ENCODE results near the gene ANKH. TPM values are rescaled to one million over a fixed set of nuclear protein-coding genes. Genes with fewer than 3 reads are reported as not detected.

Gene ANKH
- total and polyA plus RNA-seq, 10 of the 15 experiments (the other 5 are each of a cell fraction or from before 2014, with no cell fraction given): 2.1 to 43.9 (median 14.4) TPM

- Histone ChIP-seq H3K4me2 (ENCODE audit: control insufficient read depth, insufficient read depth) (peak overlapping the region; percentile 57), H3K27ac (ENCODE audit: control insufficient read depth, insufficient read depth) (peak overlapping the region; percentile 90), H3K27me3 (replicated peaks in 1 of 2; ENCODE audit: control insufficient read depth in 2 of 2, insufficient read depth in 2 of 2, low read length in 1 of 2) (no peaks in the 10 kb centered on the region), H3K4me1 (ENCODE audit: control insufficient read depth, insufficient read depth, low read length) (peaks cover 3% of the 10 kb centered on the region), H2AFZ (ENCODE audit: control insufficient read depth, low read depth, low read length) (peak overlapping the region; percentile 83), H3K4me3 (peak overlapping the region; percentile 84), H3K9me3 (replicated peaks; ENCODE audit: control insufficient read depth, insufficient read depth, low read length) (no peaks in the 10 kb centered on the region; the same call in 1 of the 3 replicates), H3K36me3 (ENCODE audit: control insufficient read depth in 2 of 2, insufficient read depth in 2 of 2, low read length in 1 of 2) (0 out of 4 replicates have a peak, but pooled peaks cover 0 to 5% of the 10 kb centered on the region in 2 experiments), H4K20me1 (ENCODE audit: control insufficient read depth, insufficient read depth) (no peaks in the 10 kb centered on the region), H3K79me2 (ENCODE audit: control insufficient read depth, insufficient read depth, low read length) (peaks cover 68% of the 10 kb centered on the region), H3K9ac (ENCODE audit: control insufficient read depth, insufficient read depth, low read length) (peak overlapping the region; percentile 94)
- ATAC-seq (peak; percentile 47), FAIRE-seq (peak; percentile 79), DNase-seq (ENCODE audit: low read depth, low spot score) (no peak)
- TF ChIP-seq ZBTB40 (IDR thresholded peaks at IDR 0.05; ENCODE audit: borderline replicate concordance): 0 out of 2 replicates have a peak, but pooled peaks have one; percentile 1
- no peak for TF ChIP-seq RAD21 (IDR thresholded peaks at IDR 0.05; ENCODE audit: insufficient read depth, low read depth, low read length)
- no peak for TF ChIP-seq HCFC1 (IDR thresholded peaks at IDR 0.05; ENCODE audit: low read length)
- TF ChIP-seq IRF3 (IDR thresholded peaks at IDR 0.05): no peak
- TF ChIP-seq POLR2AphosphoS5 (IDR thresholded peaks at IDR 0.05; ENCODE audit: low read length): 0 out of 2 replicates have a peak, but pooled peaks have one; percentile 11
- peak; percentile 36; the same call in 1 of the 2 replicates for TF ChIP-seq FOXM1 (IDR thresholded peaks at IDR 0.05; ENCODE audit: low read depth, low read length)
- peak; percentile 25 to 89; a peak in 2 of 4 replicates for TF ChIP-seq SRF (IDR thresholded peaks at IDR 0.05; ENCODE audit: low read depth in 2 of 2, low read length in 2 of 2)
- TF ChIP-seq SPI1 (IDR thresholded peaks at IDR 0.05; ENCODE audit: borderline replicate concordance, insufficient read depth, low read depth, low read length): 0 out of 2 replicates have a peak, but pooled peaks have one; percentile 23
- peak; percentile 72; the same call in 1 of the 2 replicates for TF ChIP-seq MLLT1 (IDR thresholded peaks at IDR 0.05)
- no peak for TF ChIP-seq TCF3 (IDR thresholded peaks at IDR 0.05; ENCODE audit: borderline replicate concordance, insufficient read depth, low read depth, low read length)
- TF ChIP-seq CHD2 (IDR thresholded peaks at IDR 0.05; ENCODE audit: borderline replicate concordance, low read depth, low read length): 0 out of 2 replicates have a peak, but pooled peaks have one; percentile 3
- peak; percentile 16; the same call in 1 of the 2 replicates for TF ChIP-seq TAF1 (IDR thresholded peaks at IDR 0.05; ENCODE audit: borderline replicate concordance, low read depth, low read length)
- TSS peak; percentile 89 for BruUV-seq (replicated peaks)
- CTCF ChIA-PET: interaction anchor here (1.5 kb wide), 1 partner anchor 15 kb away, joined by 4 read pairs; no protein-coding TSS in a partner anchor
- in situ Hi-C loops (cut with MboI): loop anchor here (25.0 kb wide), 1 partner anchor 502 kb away; no protein-coding TSS in a partner anchor
- WGBS (ENCODE audit: insufficient coverage, insufficient replicate concordance, low lambda C conversion rate, missing lambda C conversion rate): under 1% methylated on average over 24 of the region's 24 CpGs
- SMC1A ChIA-PET (ENCODE audit: uncharacterized antibody, unreplicated experiment): interaction anchor here (0.8 kb wide), 1 partner anchor 14 kb away, joined by 3 read pairs; no protein-coding TSS in a partner anchor
- POLR2A ChIA-PET: interaction anchor here (1.1 kb wide), 1 partner anchor 9 kb away, joined by 3 read pairs; no protein-coding TSS in a partner anchor
- RAD21 ChIA-PET (ENCODE audit: unreplicated experiment): no interaction called here
- intact Hi-C loops (cut with micrococcal nuclease; ENCODE audit: unreplicated experiment): no loop called here
Observed at GRCh38 chr5:14663734-14664269, 207.8 kb downstream of the ANKH start.

Measured in GM12878 (cell line).